NCI-H460 (cell line): ENCODE results near the gene JAGN1. TPM values are rescaled to one million over a fixed set of nuclear protein-coding genes. Genes with fewer than 3 reads are reported as not detected.

ENCODE experiments used
- DNase-seq: peaks from one replicate; pipeline ENCODE4 v3.0.0-alpha.2; 2016; ENCODE audit warnings: low read depth; ENCODE audit errors: extremely low read depth
- small RNA-seq, 2 experiments: library from RNA; depleted of rRNA; stranded (forward); fragments of <200 nt; gene quantifications; one replicate each; pipeline ENCODE3, GENCODE V24; 2014
- total RNA-seq: library from RNA; depleted of rRNA; stranded (reverse); fragments of >200 nt; shearing (Covaris generic); gene quantifications from 2 replicates; pipeline ENCODE4 v1.2.3, GENCODE V29; 2014; rRNA removed

The JAGN1 gene
- total RNA-seq, 1 experiment from 2014 or later = 35.3 TPM

- DNase-seq = no peak
Observed at GRCh38 chr3:9942934-9943690, 52.7 kb downstream of the JAGN1 start.

Small RNA genes within 50 kb of the gene (small RNA-seq; reads per million reads assigned to genes)
- 0 reads per million in 2 experiments for gene RNU6-882P

Other genes with a start within 250 kb of the JAGN1 start
- gene MTMR14, start 241.1 kb upstream of the JAGN1 start, total RNA-seq = 22.6 and 23.3 TPM in 2 replicates
- gene CPNE9, start 186.8 kb upstream of the JAGN1 start, total RNA-seq = not detected in 2 replicates
- gene BRPF1, start 158.9 kb upstream of the JAGN1 start, total RNA-seq = 6.3 and 7.8 TPM in 2 replicates
- gene OGG1, start 140.7 kb upstream of the JAGN1 start, total RNA-seq = 10.1 and 13.9 TPM in 2 replicates
- gene CAMK1, start 120.7 kb upstream of the JAGN1 start, total RNA-seq = 27.1 and 28.2 TPM in 2 replicates
- 45.6 and 49.2 TPM in 2 replicates for gene TADA3, start 98.1 kb upstream of the JAGN1 start, total RNA-seq
- 80.9 and 97.3 TPM in 2 replicates for gene ARPC4, start 97.5 kb upstream of the JAGN1 start, total RNA-seq
- 5.2 and 8.2 TPM in 2 replicates for gene TTLL3, start 80.3 kb upstream of the JAGN1 start, total RNA-seq
- 22.2 and 25.3 TPM in 2 replicates for gene RPUSD3, start 46.6 kb upstream of the JAGN1 start, total RNA-seq
- gene CIDEC, start 10.4 kb upstream of the JAGN1 start, total RNA-seq = not detected in 2 replicates
- gene IL17RE, start 12.2 kb downstream of the JAGN1 start, total RNA-seq = 0.12 and 0.23 TPM in 2 replicates
- 18.7 and 24.4 TPM in 2 replicates for gene IL17RC, start 26.5 kb downstream of the JAGN1 start, total RNA-seq
- 12.8 and 13.6 TPM in 2 replicates for gene CRELD1, start 43.2 kb downstream of the JAGN1 start, total RNA-seq
- 0.45 and 0.72 TPM in 2 replicates for gene PRRT3, start 61.8 kb downstream of the JAGN1 start, total RNA-seq
- 63.7 and 71.2 TPM in 2 replicates for gene EMC3, start 96.2 kb downstream of the JAGN1 start, total RNA-seq
- 18.2 and 21.0 TPM in 2 replicates for gene FANCD2, start 135.8 kb downstream of the JAGN1 start, total RNA-seq
- gene FANCD2OS, start 217.6 kb downstream of the JAGN1 start, total RNA-seq = not detected in 2 replicates
- 75.0 and 86.3 TPM in 2 replicates for gene BRK1, start 225.1 kb downstream of the JAGN1 start, total RNA-seq